Fibroblast of lung (primary cell): ENCODE data around the gene TSEN2. TPM values are rescaled to one million over a fixed set of nuclear protein-coding genes. Genes with fewer than 3 reads are reported as not detected.
"Not testable (repeated sequence)": the region's sequence is repeated elsewhere in the genome, so short reads cannot be mapped to it uniquely, and the experiment has no call there.

Experiments
- DNase-seq, 2 donors: peaks; one replicate each; pipeline versions ENCODE4 v3.0.0 to v3.0.0-alpha.2; 2010; ENCODE audit warnings: low read depth in 2 of 2
- H2AFZ ChIP-seq: 2 replicates; pipeline ENCODE4 v1.5.1; 2012; ENCODE audit warnings: low read length, control low read depth, inconsistent platforms
- H3K27ac ChIP-seq: 2 replicates; pipeline ENCODE4 v1.5.1; 2011; ENCODE audit warnings: low read length, control low read depth; ENCODE audit not compliant: insufficient read depth
- H3K27me3 ChIP-seq: 2 replicates; pipeline ENCODE4 v1.5.1; 2011; ENCODE audit warnings: mild to moderate bottlenecking, low read length; ENCODE audit not compliant: control insufficient read depth, insufficient read depth
- H3K36me3 ChIP-seq: 2 replicates; pipeline ENCODE4 v1.5.1; 2011; ENCODE audit warnings: low read length; ENCODE audit not compliant: control insufficient read depth, insufficient read depth
- H3K4me1 ChIP-seq: 2 replicates; pipeline ENCODE4 v1.5.1; 2011; ENCODE audit warnings: low read length; ENCODE audit not compliant: control insufficient read depth, insufficient read depth; ENCODE audit errors: extremely low read depth
- H3K4me2 ChIP-seq: 2 replicates; pipeline ENCODE4 v1.5.1; 2011; ENCODE audit warnings: low read length, control low read depth; ENCODE audit not compliant: insufficient read depth; ENCODE audit errors: extremely low read depth
- H3K4me3 ChIP-seq, 4 experiments: fragments of 200-600 bp in 1 of 4; sonication (generic) in 1 of 4; replicated peaks in 1 of 4; 2 replicates each; pipeline ENCODE4 v1.5.1; 2011 to 2016; ENCODE audit warnings: low read length in 4 of 4, low read depth in 3 of 4, mild to moderate bottlenecking in 3 of 4, control low read depth in 2 of 4, inconsistent platforms in 1 of 4, mixed read lengths in 1 of 4; ENCODE audit not compliant: insufficient read depth in 1 of 4; ENCODE audit errors: control extremely low read depth in 1 of 4
- H3K79me2 ChIP-seq: 2 replicates; pipeline ENCODE4 v1.5.1; 2012; ENCODE audit warnings: mild to moderate bottlenecking, low read length, inconsistent platforms; ENCODE audit not compliant: control insufficient read depth, insufficient read depth
- H3K9ac ChIP-seq: 2 replicates; pipeline ENCODE4 v1.5.1; 2011; ENCODE audit warnings: mild to moderate bottlenecking, low read length, control low read depth; ENCODE audit not compliant: insufficient read depth
- H3K9me3 ChIP-seq: 2 replicates; pipeline ENCODE4 v1.5.1; 2012; ENCODE audit warnings: low read depth, low read length; ENCODE audit not compliant: control insufficient read depth, insufficient read depth
- H4K20me1 ChIP-seq: 2 replicates; pipeline ENCODE4 v1.5.1; 2011; ENCODE audit warnings: low read length; ENCODE audit not compliant: control insufficient read depth, insufficient read depth; ENCODE audit errors: extremely low read depth
- CTCF ChIP-seq, 2 donors: IDR thresholded peaks in 1 of 2; conservative IDR thresholded peaks in 1 of 2; 1 replicate in 1 of 2; 2 replicates in 1 of 2; pipeline ENCODE4 v1.5.1; 2011 to 2012; ENCODE audit warnings: low read length in 2 of 2, control low read depth in 1 of 2, inconsistent platforms in 1 of 2, low read depth in 1 of 2, mild to moderate bottlenecking in 1 of 2
- EZH2 ChIP-seq: IDR thresholded peaks from 2 replicates; pipeline ENCODE4 v1.5.1; 2012; ENCODE audit warnings: low read length, control low read depth, mild to moderate bottlenecking; ENCODE audit errors: missing control alignments
- polyA plus RNA-seq, 2 donors: library from polyadenylated mRNA; depleted of rRNA in 1 of 2; stranded (reverse) in 1 of 2; unstranded in 1 of 2; fragments of >200 nt; gene quantifications; 2 replicates each; pipeline ENCODE4 v1.2.1, GENCODE V29; 2011 to 2012; ENCODE audit warnings: missing spikeins in 1 of 2
- total RNA-seq: library from RNA; depleted of rRNA; stranded (reverse); fragments of >200 nt; gene quantifications from 2 replicates; pipeline ENCODE4 v1.2.1, GENCODE V29; 2014

Gene TSEN2
- total and polyA plus RNA-seq, 2 donors (not counting 1 experiment from before 2014, with no cell fraction given) = 9.8 to 14.4 TPM

- H2AFZ ChIP-seq = no peak overlapping the region
- no peaks in the 10 kb centered on the region for H3K4me1 ChIP-seq
- no peaks in the 10 kb centered on the region for H3K9me3 ChIP-seq
- no peak overlapping the region for H3K9ac ChIP-seq
- no peaks in the 10 kb centered on the region for H4K20me1 ChIP-seq
- no peak overlapping the region for H3K4me2 ChIP-seq
- no peaks in the 10 kb centered on the region for H3K36me3 ChIP-seq
- H3K4me3 ChIP-seq = no peak overlapping the region
- H3K27me3 ChIP-seq = no peaks in the 10 kb centered on the region
- H3K79me2 ChIP-seq = no peaks in the 10 kb centered on the region
- DNase-seq = peak in 1 of 2 donors; percentile 37
- TF ChIP-seq CTCF (conservative IDR thresholded peaks at IDR 0.05 in 1 of 2, IDR thresholded peaks at IDR 0.05 in 1 of 2; ENCODE audit: low read depth in 1 of 2, low read length in 2 of 2) (no peak), EZH2 (no peak)
- no peak overlapping the region for H3K27ac ChIP-seq
These were observed 15.5 kb upstream of the TSEN2 start for GRCh38 chr3:12468757-12469156.

GRCh38 chr3:12469222-12469621 is 15.1 kb upstream of the TSEN2 start:
- H3K4me2 ChIP-seq, H3K27ac ChIP-seq, H3K27me3 ChIP-seq, H3K9ac ChIP-seq, H3K4me1 ChIP-seq, H3K36me3 ChIP-seq, H3K79me2 ChIP-seq, H2AFZ ChIP-seq, H4K20me1 ChIP-seq, H3K9me3 ChIP-seq, DNase-seq, H3K4me3 ChIP-seq: not testable (repeated sequence)

- H3K4me1 ChIP-seq = no peaks in the 10 kb centered on the region
These were observed 14.2 kb upstream of the TSEN2 start for GRCh38 chr3:12470111-12470510.

More at GRCh38 chr3:12470111-12470510, 14.2 kb upstream of the TSEN2 start:
- no peaks in the 10 kb centered on the region for H4K20me1 ChIP-seq
- H3K9ac ChIP-seq = no peak overlapping the region
- no peak overlapping the region for H3K4me2 ChIP-seq
- H3K9me3 ChIP-seq = no peaks in the 10 kb centered on the region
- no peaks in the 10 kb centered on the region for H3K79me2 ChIP-seq
- no peak for TF ChIP-seq EZH2
- no peak for TF ChIP-seq CTCF (conservative IDR thresholded peaks at IDR 0.05 in 1 of 2, IDR thresholded peaks at IDR 0.05 in 1 of 2; ENCODE audit: low read depth in 1 of 2, low read length in 2 of 2)
- peak in 1 of 2 donors; percentile 74 for DNase-seq
- H3K27ac ChIP-seq = no peak overlapping the region
- H3K36me3 ChIP-seq = no peaks in the 10 kb centered on the region
- no peaks in the 10 kb centered on the region for H3K27me3 ChIP-seq
- no peak overlapping the region for H2AFZ ChIP-seq
- no peak overlapping the region for H3K4me3 ChIP-seq
